Left kidney (tissue), 1 donor: Measurements from ENCODE around the gene GLTP. TPM values are rescaled to one million over a fixed set of nuclear protein-coding genes. Genes with fewer than 3 reads are reported as not detected.

Experiments
- polyA plus RNA-seq: library from polyadenylated mRNA; unstranded; fragments of 120-200 nt; gene quantifications from one replicate; pipeline ENCODE4 v1.2.1, GENCODE V29; 2013; ENCODE audit not compliant: insufficient read length

Gene GLTP
- polyA plus RNA-seq, 1 donor = 34.2 TPM

Other genes with a start within 250 kb of the GLTP start
- gene FAM222A, start 166.7 kb downstream of the GLTP start, polyA plus RNA-seq = 6.5 TPM
- gene TRPV4, start 47.1 kb downstream of the GLTP start, polyA plus RNA-seq = 16.5 TPM
- gene TCHP, start 19.7 kb upstream of the GLTP start, polyA plus RNA-seq = 32.3 TPM
- gene GIT2, start 115.8 kb upstream of the GLTP start, polyA plus RNA-seq = 54.5 TPM
- gene ANKRD13A, start 118.9 kb upstream of the GLTP start, polyA plus RNA-seq = 50.5 TPM
- gene C12orf76, start 168.0 kb upstream of the GLTP start, polyA plus RNA-seq = 39.4 TPM
- gene IFT81, start 243.8 kb upstream of the GLTP start, polyA plus RNA-seq = 61.2 TPM